GM23338 (cell line): ENCODE results near the gene NELFCD.
"Not testable (repeated sequence)": the region's sequence is repeated elsewhere in the genome, so short reads cannot be mapped to it uniquely, and the experiment has no call there.

Experiments used
- CREB1 ChIP-seq: fragments of 250-450 bp; sonication (Bioruptor Pico); IDR thresholded peaks from 2 replicates; pipeline ENCODE4 v1.5.0; 2020; ENCODE audit warnings: low read depth, mild to moderate bottlenecking, moderate library complexity
- CTCF ChIP-seq, 2 experiments: fragments of 200-600 bp in 1 of 2; sonication (generic) in 1 of 2; conservative IDR thresholded peaks; 2 replicates each; pipeline versions ENCODE4 v1.5.1 to v1.6.1; 2016 to 2017; ENCODE audit warnings: antibody characterized with exemption in 2 of 2, low read depth in 2 of 2, mild to moderate bottlenecking in 2 of 2, moderate library complexity in 1 of 2
- JUNB ChIP-seq: IDR thresholded peaks from one replicate; pipeline ENCODE4 v1.6.1; 2016; ENCODE audit warnings: antibody characterized with exemption; ENCODE audit not compliant: unreplicated experiment
- POLR2AphosphoS5 ChIP-seq: IDR thresholded peaks from 2 replicates; pipeline ENCODE4 v1.6.1; 2016; ENCODE audit warnings: antibody characterized with exemption, low read depth
- REST ChIP-seq: IDR thresholded peaks from one replicate; pipeline ENCODE4 v1.6.1; 2018; ENCODE audit warnings: antibody characterized with exemption; ENCODE audit not compliant: unreplicated experiment

GRCh38 chr20:59041487-59041886 is 60.4 kb downstream of the NELFCD start:
- TF ChIP-seq CTCF (conservative IDR thresholded peaks at IDR 0.05; ENCODE audit: low read depth in 2 of 2); JUNB; REST; POLR2AphosphoS5; CREB1 (CRISPR knock-in tag): not testable (repeated sequence)
